Measurements from ENCODE around the gene CHST7. TPM values are rescaled to one million over a fixed set of nuclear protein-coding genes. Genes with fewer than 3 reads are reported as not detected.

Gene CHST7
- total RNA-seq, 1 donor from 2014 or later, result 6.1 TPM

DNA sequence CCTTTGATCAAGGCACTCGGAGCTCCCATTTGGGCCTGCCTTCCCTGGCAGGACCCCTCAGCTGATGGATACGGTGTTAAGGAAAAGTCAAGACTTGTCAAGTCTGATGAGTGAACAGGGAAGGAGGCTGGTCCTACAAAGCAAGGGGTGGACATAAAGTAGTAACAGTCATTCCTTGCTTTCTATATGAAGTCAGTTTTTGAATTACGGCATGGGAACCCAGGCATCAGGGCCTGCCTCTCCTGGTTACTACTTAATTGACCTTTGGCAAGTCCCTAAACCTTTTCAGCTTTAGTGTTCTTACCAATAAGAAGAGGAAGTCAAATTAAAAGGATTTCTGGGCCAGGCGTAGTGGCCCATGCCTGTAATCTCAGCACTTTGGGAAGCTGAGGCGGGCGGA is 7.0 kb downstream of the CHST7 start:
- TF ChIP-seq, protein P1, sequence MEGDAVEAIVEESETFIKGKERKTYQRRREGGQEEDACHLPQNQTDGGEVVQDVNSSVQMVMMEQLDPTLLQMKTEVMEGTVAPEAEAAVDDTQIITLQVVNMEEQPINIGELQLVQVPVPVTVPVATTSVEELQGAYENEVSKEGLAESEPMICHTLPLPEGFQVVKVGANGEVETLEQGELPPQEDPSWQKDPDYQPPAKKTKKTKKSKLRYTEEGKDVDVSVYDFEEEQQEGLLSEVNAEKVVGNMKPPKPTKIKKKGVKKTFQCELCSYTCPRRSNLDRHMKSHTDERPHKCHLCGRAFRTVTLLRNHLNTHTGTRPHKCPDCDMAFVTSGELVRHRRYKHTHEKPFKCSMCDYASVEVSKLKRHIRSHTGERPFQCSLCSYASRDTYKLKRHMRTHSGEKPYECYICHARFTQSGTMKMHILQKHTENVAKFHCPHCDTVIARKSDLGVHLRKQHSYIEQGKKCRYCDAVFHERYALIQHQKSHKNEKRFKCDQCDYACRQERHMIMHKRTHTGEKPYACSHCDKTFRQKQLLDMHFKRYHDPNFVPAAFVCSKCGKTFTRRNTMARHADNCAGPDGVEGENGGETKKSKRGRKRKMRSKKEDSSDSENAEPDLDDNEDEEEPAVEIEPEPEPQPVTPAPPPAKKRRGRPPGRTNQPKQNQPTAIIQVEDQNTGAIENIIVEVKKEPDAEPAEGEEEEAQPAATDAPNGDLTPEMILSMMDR (conservative IDR thresholded peaks at IDR 0.05; ENCODE audit: low read depth, low read length), result no peak
- no peak overlapping the region for H3K4me3 ChIP-seq (ENCODE audit: low read depth, low read length)
- DNase-seq (ENCODE audit: low read depth), result no peak

- H3K4me3 ChIP-seq (ENCODE audit: low read depth, low read length), result no peak overlapping the region
- TF ChIP-seq, protein P1 (conservative IDR thresholded peaks at IDR 0.05; ENCODE audit: low read depth, low read length), result no peak
- no peak for DNase-seq (ENCODE audit: low read depth)
Observed at GRCh38 chrX:46582325-46582724, 8.8 kb downstream of the CHST7 start.

- no peak overlapping the region for H3K4me3 ChIP-seq (ENCODE audit: low read depth, low read length)
- TF ChIP-seq, protein P1 (conservative IDR thresholded peaks at IDR 0.05; ENCODE audit: low read depth, low read length), result no peak
- DNase-seq (ENCODE audit: low read depth), result peak; percentile 29
Observed at GRCh38 chrX:46582966-46583365, 9.4 kb downstream of the CHST7 start.

GRCh38 chrX:46584736-46585135 is 11.2 kb downstream of the CHST7 start:
- TF ChIP-seq, protein P1 (conservative IDR thresholded peaks at IDR 0.05; ENCODE audit: low read depth, low read length), result no peak
- H3K4me3 ChIP-seq (ENCODE audit: low read depth, low read length), result no peak overlapping the region
- DNase-seq (ENCODE audit: low read depth), result no peak

DNA sequence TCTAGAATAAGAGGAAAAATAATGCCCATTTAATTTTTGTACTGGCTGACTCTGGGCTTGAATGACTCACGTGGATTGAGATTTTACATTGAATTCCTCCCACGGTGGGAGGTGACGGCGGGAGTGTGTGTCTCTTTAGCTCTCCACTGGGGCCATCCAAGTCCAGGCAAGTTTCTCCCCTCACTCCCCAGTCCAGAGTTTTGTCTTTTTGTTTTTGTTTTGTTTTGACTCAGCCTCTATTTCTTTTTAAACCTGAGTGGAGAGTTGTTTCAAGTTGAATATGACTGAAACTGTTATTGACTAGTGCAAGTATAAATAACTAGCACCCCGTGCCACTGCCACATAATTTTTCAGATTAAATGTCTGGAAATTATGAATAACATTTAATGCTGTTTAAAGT is 13.6 kb downstream of the CHST7 start:
- no peak overlapping the region for H3K4me3 ChIP-seq (ENCODE audit: low read depth, low read length)
- TF ChIP-seq, protein P1 (conservative IDR thresholded peaks at IDR 0.05; ENCODE audit: low read depth, low read length), result no peak
- no peak for DNase-seq (ENCODE audit: low read depth)

GRCh38 chrX:46587753-46588171 is 14.2 kb downstream of the CHST7 start:
- H3K4me3 ChIP-seq (ENCODE audit: low read depth, low read length), result no peak overlapping the region
- TF ChIP-seq, protein P1 (conservative IDR thresholded peaks at IDR 0.05; ENCODE audit: low read depth, low read length), result no peak
- no peak for DNase-seq (ENCODE audit: low read depth)

DNA sequence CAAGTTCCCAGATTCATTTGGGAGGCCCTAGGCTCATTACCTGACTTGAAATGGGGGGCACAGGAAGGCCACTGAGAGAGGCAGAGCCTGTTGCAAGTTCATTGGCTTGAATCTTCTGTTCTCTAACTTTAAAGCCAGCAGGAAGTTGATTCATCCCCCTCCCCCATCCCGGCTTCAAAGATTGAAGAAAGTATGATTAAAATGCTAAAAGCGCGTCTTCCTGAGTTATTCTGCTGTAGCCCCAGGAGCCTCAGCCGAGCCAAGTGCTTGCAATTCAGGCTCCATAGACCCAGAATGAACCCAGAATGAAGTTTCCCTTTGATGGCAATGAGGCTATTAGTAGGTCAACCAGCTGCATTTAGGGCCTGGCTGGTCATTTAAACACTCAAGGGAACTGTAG is 14.7 kb downstream of the CHST7 start:
- DNase-seq (ENCODE audit: low read depth), result no peak
- no peak overlapping the region for H3K4me3 ChIP-seq (ENCODE audit: low read depth, low read length)
- TF ChIP-seq, protein P1 (conservative IDR thresholded peaks at IDR 0.05; ENCODE audit: low read depth, low read length), result no peak

All from epithelial cell of proximal tubule (primary cell).